ENCODE measurements around the gene GDNF.

GDNF gene

GRCh38 chr5:37876943-37877342 is 37.1 kb upstream of the GDNF start:
- no peak for DNase-seq (ENCODE audit: extremely low read depth, insufficient read length)
- no peaks in the 10 kb centered on the region for H3K36me3 ChIP-seq (ENCODE audit: control insufficient read depth, insufficient read depth, low read length)
- TF ChIP-seq CTCF (IDR thresholded peaks at IDR 0.05; ENCODE audit: insufficient read depth, low read length, poor library complexity, severe bottlenecking), result no peak

GRCh38 chr5:37876245-37876644 is 36.4 kb upstream of the GDNF start:
- Histone ChIP-seq H3K4me3 (replicated peaks; ENCODE audit: low read depth, low read length) (no peak overlapping the region), H3K36me3 (ENCODE audit: control insufficient read depth, insufficient read depth, low read length) (no peaks in the 10 kb centered on the region), H3K27me3 (replicated peaks; ENCODE audit: control insufficient read depth, insufficient read depth, low read length) (no peaks in the 10 kb centered on the region)
- DNase-seq (ENCODE audit: extremely low read depth, insufficient read length), result no peak
- no peak for TF ChIP-seq CTCF (IDR thresholded peaks at IDR 0.05; ENCODE audit: insufficient read depth, low read length, poor library complexity, severe bottlenecking)

More at GRCh38 chr5:37876943-37877342, 37.1 kb upstream of the GDNF start:
- H3K27me3 ChIP-seq (replicated peaks; ENCODE audit: control insufficient read depth, insufficient read depth, low read length), result no peaks in the 10 kb centered on the region
- H3K4me3 ChIP-seq (replicated peaks; ENCODE audit: low read depth, low read length), result no peak overlapping the region

- no peaks in the 10 kb centered on the region for H3K27me3 ChIP-seq (replicated peaks; ENCODE audit: control insufficient read depth, insufficient read depth, low read length)
- TF ChIP-seq CTCF (IDR thresholded peaks at IDR 0.05; ENCODE audit: insufficient read depth, low read length, poor library complexity, severe bottlenecking), result peak; percentile 4
- no peak overlapping the region for H3K4me3 ChIP-seq (replicated peaks; ENCODE audit: low read depth, low read length)
- H3K36me3 ChIP-seq (ENCODE audit: control insufficient read depth, insufficient read depth, low read length), result no peaks in the 10 kb centered on the region
- peak; percentile 7 for DNase-seq (ENCODE audit: extremely low read depth, insufficient read length)
These were observed 35.4 kb upstream of the GDNF start for GRCh38 chr5:37875051-37875787.

- no peaks in the 10 kb centered on the region for H3K36me3 ChIP-seq (ENCODE audit: control insufficient read depth, insufficient read depth, low read length)
- no peak for TF ChIP-seq CTCF (IDR thresholded peaks at IDR 0.05; ENCODE audit: insufficient read depth, low read length, poor library complexity, severe bottlenecking)
- no peaks in the 10 kb centered on the region for H3K27me3 ChIP-seq (replicated peaks; ENCODE audit: control insufficient read depth, insufficient read depth, low read length)
- no peak overlapping the region; the same call in 1 of the 2 replicates for H3K4me3 ChIP-seq (replicated peaks; ENCODE audit: low read depth, low read length)
- no peak for DNase-seq (ENCODE audit: extremely low read depth, insufficient read length)
These were observed 34.1 kb upstream of the GDNF start for GRCh38 chr5:37873988-37874387.

- Histone ChIP-seq H3K27me3 (replicated peaks; ENCODE audit: control insufficient read depth, insufficient read depth, low read length) (no peaks in the 10 kb centered on the region), H3K4me3 (replicated peaks; ENCODE audit: low read depth, low read length) (no peak overlapping the region), H3K36me3 (ENCODE audit: control insufficient read depth, insufficient read depth, low read length) (no peaks in the 10 kb centered on the region)
- TF ChIP-seq CTCF (IDR thresholded peaks at IDR 0.05; ENCODE audit: insufficient read depth, low read length, poor library complexity, severe bottlenecking), result no peak
- no peak for DNase-seq (ENCODE audit: extremely low read depth, insufficient read length)
These were observed 31.4 kb upstream of the GDNF start for GRCh38 chr5:37871023-37871815.
